Upper lobe of left lung (tissue), 4 donors: ENCODE data around the gene PRKN.

Source experiments
- POLR2A ChIP-seq, 4 donors: fragments of 450-650 bp; IDR thresholded peaks; one replicate each; pipeline ENCODE4 v1.5.1; 2016 to 2017; ENCODE audit warnings: antibody characterized with exemption in 4 of 4, mild to moderate bottlenecking in 2 of 4
- POLR2AphosphoS5 ChIP-seq, 2 donors: sonication (generic); formaldehyde crosslinking; IDR thresholded peaks; one replicate each; pipeline ENCODE4 v1.5.1; 2017; ENCODE audit warnings: antibody characterized with exemption in 2 of 2
- TF ChIP-seq, protein P1 (sequence below), 6 experiments: fragments of 450-650 bp in 4 of 6; fragments of 200-600 bp in 2 of 6; sonication (generic) in 2 of 6; IDR thresholded peaks; one replicate each; pipeline ENCODE4 v1.5.1; 2016 to 2019; ENCODE audit warnings: antibody characterized with exemption in 6 of 6

- TF ChIP-seq, protein P1, sequence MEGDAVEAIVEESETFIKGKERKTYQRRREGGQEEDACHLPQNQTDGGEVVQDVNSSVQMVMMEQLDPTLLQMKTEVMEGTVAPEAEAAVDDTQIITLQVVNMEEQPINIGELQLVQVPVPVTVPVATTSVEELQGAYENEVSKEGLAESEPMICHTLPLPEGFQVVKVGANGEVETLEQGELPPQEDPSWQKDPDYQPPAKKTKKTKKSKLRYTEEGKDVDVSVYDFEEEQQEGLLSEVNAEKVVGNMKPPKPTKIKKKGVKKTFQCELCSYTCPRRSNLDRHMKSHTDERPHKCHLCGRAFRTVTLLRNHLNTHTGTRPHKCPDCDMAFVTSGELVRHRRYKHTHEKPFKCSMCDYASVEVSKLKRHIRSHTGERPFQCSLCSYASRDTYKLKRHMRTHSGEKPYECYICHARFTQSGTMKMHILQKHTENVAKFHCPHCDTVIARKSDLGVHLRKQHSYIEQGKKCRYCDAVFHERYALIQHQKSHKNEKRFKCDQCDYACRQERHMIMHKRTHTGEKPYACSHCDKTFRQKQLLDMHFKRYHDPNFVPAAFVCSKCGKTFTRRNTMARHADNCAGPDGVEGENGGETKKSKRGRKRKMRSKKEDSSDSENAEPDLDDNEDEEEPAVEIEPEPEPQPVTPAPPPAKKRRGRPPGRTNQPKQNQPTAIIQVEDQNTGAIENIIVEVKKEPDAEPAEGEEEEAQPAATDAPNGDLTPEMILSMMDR (IDR thresholded peaks at IDR 0.05), result no peak
- TF ChIP-seq POLR2AphosphoS5 (IDR thresholded peaks at IDR 0.05), result no peak
- TF ChIP-seq POLR2A (IDR thresholded peaks at IDR 0.05), result no peak
Measured at GRCh38 chr6:161622779-161623178, 1104.8 kb downstream of the PRKN start.
